ENCODE results near the gene TP53BP1.

TP53BP1 gene

DNA sequence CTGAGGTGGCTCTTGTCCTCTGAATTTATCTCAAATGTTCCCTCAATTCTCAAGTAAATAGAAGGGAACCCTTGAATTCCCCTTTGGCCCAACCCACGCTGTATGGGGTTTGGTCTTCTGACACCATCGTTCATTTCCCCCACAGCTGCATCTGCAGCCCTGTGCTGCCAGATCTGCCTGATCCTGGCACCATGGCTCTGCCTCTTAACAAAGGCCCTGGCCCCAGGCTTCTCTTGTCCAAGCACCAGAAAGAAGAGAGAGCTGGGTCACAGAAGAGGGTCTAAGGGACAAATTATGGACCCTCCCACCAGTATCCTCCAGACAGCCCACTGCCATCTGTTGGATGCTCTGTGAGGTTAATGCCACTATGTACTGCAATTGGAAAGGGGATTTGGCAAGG is 26.2 kb upstream of the TP53BP1 start:
- no peak for DNase-seq

GRCh38 chr15:43518197-43518761 is 25.3 kb upstream of the TP53BP1 start:
- peak; percentile 2 for DNase-seq

- DNase-seq: peak; percentile 49
Measured at GRCh38 chr15:43517354-43518196, 24.6 kb upstream of the TP53BP1 start, which contains the start of gene MAP1A. MAP1A (plus strand) TSS chr15:43517608; CDS start chr15:43521474, 3,866 bp downstream.

DNA sequence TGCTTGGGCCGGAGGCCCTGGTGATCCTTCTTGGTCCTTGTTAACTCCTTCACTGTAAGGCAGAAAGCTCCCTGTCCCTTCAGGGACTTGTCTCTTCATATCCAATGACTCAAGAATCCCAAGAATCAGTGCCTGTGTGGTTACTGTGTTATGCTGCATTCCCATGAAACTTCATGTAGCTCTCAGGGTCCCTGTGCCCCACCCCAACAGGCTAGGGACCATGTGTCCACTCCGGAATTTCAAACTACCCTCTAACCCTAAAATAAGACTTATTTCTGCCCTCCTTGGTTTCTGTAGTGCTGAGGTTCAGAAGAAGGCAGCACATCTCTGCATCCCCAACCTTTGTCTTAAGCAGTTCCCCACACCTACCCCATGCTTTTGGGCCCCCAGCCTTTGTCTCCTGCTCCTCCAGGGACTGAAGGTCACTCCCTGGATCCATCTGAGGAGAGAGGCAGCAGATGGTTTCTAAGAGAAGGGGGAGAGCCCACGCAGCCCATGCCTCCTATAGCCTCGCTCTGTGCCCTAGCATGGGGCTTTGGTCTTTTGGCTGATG is 23.9 kb upstream of the TP53BP1 start:
- DNase-seq: peak; percentile 57

GRCh38 chr15:43516185-43516584 is 23.2 kb upstream of the TP53BP1 start:
- DNase-seq: peak; percentile 30

- DNase-seq: no peak
Measured at GRCh38 chr15:43515741-43516140, 22.8 kb upstream of the TP53BP1 start.

DNA sequence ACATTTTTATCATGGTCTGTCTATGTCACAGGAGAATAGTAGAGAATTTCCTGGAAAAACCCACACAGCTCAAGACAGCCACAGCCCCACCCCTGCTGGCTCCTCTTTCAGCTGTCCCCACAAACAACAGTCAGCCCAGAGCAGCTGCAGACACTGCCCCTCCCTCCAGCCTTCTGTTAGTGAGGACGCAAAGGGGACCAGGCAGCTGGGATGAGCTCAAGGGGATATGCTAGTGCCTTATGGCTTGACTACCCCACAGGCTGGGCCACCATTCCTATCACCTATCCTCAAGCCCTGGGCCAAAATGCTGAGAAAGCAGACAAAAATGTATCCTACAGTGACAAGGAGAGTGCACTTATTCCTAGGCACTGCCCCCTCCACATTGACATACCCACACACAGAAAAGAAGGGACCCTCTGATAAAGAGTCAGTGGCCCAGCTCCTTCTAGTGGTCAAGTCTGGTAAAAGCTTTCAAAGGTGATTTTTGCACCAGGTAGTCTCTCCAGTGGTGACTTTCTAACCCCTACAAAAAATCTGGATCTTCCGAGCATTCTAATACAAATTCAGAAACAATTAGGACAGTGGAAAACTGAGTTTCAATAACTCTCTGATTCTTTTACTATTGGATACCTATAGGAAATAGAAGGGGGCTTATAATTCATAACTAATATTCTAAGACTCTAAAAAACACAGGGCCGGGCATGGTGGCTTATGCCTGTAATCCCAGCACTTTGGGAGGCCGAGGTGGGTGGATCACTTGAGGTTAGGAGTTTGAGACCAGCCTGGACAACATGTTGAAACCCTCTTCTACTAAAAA is 21.5 kb upstream of the TP53BP1 start:
- DNase-seq: no peak

DNA sequence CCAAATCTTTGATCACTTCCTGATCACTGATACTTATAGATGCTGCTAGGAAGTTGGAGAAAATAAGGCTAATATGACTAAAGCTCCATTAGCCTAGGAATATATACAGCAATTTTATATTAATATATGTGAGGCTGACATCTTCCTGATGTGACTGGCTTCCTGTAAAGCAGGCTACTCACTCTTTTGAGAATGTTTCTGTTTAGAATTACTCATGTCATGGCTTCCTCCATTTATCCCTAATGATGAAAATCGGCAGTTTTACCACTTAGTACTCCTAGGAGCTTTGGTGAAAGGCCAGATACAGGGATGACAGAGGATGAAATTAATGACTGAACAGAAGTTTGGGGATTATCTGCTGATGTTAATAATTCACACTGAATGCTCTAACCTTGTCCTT is 20.6 kb upstream of the TP53BP1 start:
- DNase-seq: peak; percentile 57

DNA sequence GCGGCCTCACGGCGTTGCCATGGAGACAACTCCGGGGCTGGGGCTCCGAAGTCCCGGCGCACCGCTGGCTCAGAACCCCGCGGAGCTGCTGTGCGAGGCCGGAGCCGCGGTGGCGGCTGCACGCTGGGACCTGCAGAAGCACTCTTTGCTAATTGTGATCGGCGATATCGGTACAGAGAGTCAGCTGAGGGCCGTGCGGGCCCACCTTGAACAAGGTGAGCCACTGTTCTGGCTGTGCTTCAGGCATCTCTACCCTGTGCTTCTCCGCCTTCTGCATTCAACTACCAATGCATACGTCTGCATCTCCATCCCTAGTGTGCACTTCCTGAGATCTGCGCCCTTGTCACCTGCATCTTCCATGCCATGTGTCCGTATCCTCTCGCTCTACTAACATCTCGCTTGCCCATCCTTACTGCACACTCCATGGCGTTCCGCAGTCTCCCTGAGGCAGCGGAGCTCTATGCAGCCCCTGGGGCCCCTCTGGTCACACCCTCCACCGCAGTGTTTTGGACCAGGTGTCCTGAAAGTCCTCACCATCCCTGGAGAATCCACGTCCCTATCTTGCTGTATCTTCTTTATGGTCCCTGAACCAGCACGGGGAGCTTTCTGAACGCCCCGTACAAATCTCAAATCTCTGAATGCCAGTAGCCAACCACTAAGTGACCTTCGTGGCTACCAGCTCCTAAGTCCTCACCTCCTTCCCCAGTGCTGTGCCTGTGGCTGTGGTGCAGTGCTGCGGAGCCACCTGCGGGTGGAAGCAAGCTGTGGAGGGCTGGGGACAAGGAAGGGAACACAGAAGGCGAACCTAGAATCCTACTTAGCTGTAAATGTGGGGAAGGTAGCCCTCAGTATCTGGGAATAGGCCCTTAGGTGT is 18.3 kb upstream of the TP53BP1 start:
- DNase-seq: no peak

- peak; percentile 99 for DNase-seq
Measured at GRCh38 chr15:43510200-43511011, 17.4 kb upstream of the TP53BP1 start.

DNA sequence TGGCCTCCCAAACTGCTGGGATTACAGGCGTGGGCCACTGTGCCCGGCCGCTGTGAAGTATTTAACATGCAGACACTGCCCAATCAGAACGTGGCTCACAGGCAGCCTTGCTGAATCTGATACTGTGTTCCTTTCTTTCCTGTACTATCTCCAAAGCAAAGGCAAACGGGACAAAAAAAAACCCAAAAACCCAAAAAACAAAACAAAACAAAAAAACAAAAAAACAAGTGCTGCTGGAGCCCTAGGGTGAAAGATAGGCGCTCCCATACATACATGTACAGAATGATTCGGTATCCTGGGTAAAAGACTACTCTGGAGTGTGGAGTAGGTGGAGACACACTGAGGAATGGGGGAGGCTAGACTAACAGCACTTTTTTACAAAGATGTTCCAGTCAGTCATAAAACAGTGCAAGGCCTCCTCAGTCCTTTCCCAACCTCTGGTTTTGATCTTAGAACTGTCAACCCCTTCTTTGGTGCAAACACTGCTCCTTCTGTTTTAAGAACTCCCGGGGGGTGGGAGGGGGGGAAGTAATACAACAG is 16.8 kb upstream of the TP53BP1 start:
- DNase-seq: peak; percentile 45

DNA sequence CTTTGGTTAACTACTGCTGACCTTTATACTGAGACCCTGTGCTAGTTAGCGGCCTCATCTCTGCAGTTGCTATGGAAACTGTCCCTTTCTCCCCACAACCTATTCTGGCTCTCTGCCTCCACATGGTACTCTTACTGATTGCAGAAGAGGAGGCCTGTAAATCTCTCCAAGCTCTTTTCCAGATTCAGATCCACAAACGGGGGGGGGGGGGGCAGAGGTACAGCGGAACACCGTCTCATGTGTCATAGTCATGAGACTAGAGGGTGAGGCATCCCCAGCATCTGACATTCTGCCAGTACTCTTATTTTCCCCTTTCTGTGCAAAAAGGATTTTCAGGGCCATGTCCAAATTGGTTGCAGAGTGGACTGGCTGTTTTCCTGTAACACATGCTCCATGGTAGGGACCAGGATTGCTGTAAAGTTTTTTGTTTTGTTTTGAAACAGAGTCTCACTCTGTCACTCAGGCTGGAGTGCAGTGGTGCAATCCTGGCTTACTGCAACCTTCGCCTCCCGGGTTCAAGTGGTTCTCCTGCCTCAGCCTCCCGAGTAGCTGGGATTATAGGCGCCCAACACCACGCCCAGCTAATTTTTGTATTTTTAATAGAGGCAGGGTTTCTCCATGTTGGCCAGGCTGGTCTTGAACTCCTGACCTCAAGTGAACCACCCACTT is 16.2 kb upstream of the TP53BP1 start:
- DNase-seq: peak; percentile 60

DNA sequence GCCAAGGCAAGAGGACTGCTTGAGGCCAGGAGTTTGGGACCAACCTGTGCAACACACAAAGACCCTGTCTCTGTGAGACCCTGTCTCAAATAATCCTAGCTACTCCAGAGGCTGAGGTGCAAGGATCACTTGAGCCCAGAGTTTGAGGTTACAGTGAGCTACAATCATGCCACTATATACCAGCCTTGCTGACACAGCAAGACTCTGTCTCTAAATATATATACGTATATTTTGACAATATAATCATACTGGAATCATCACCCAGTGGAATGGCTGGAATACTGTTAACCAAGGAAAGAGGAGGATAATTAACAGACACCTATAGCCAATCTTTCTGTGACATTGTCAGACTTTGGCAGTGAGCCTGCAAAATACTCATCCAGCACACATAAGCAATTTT is 15.5 kb upstream of the TP53BP1 start:
- DNase-seq: no peak

GRCh38 chr15:43505738-43506137 is 12.8 kb upstream of the TP53BP1 start:
- peak; percentile 83 for DNase-seq

GRCh38 chr15:43499635-43500034 is 6.7 kb upstream of the TP53BP1 start:
- DNase-seq: no peak

- no peak for DNase-seq
Measured at GRCh38 chr15:43498990-43499389, 6.0 kb upstream of the TP53BP1 start.

GRCh38 chr15:43493703-43494472 is 932 bp upstream of the TP53BP1 start:
- DNase-seq: no peak

GRCh38 chr15:43492266-43492665 is 690 bp downstream of the TP53BP1 start:
- DNase-seq: no peak

DNA sequence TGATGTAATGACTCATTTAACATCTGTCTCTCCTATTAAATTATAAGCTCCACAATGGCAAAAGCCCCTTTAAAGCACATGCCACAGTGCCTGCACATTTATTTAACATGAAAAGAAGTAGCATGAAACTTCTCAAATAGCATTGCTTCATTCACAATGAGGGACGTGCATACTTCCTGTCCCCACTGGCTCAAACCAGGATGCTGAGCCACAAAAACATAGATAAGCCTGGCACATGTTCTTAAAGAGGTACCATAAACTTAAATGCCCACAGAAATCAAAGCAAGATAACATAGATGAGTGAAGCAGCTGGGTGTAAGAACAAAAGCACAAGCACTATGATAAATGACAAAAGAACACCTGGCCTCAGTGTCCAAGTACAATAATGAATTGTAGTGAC is 3.8 kb downstream of the TP53BP1 start:
- DNase-seq: no peak

DNA sequence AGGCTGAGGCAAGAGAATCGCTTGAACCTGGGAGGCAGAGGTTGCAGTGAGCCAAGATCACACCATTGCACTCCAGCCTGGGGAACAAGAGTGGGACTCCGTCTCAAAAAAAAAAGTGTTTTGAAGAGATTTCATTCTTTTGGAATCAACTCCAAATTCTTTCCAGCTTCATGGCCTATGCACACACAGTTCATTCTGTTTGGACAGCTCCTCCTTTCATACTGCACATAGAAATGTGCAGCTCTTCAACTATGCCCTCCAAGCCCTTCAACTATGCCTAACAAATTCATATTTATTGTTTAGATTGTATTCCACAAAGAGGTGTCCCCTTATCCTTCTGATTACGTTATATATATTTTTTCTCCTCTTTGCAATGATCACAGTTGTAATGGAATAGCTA is 4.2 kb downstream of the TP53BP1 start:
- DNase-seq: no peak

All from HCEC 1CT (cell line).